Transverse colon (tissue), 4 donors: ENCODE measurements around the gene CHCHD6. TPM values are rescaled to one million over a fixed set of nuclear protein-coding genes. Genes with fewer than 3 reads are reported as not detected.

Source experiments
- DNase-seq: peaks from one replicate; pipeline ENCODE4 v3.0.0-alpha.2; 2019
- H3K27ac ChIP-seq, 4 donors: fragments of 200-600 bp; sonication (generic); 2 replicates each; pipeline ENCODE4 v1.5.1; 2016 to 2018; ENCODE audit warnings: inconsistent platforms in 4 of 4
- H3K27me3 ChIP-seq: fragments of 200-600 bp; sonication (generic); 2 replicates; pipeline ENCODE4 v1.5.1; 2017; ENCODE audit warnings: inconsistent platforms
- H3K36me3 ChIP-seq, 4 donors: fragments of 200-600 bp; sonication (generic); 2 replicates each; pipeline ENCODE4 v1.5.1; 2017 to 2019; ENCODE audit warnings: inconsistent platforms in 4 of 4
- H3K4me1 ChIP-seq, 4 donors: fragments of 200-600 bp; sonication (generic); 2 replicates each; pipeline ENCODE4 v1.5.1; 2017 to 2020; ENCODE audit warnings: inconsistent platforms in 4 of 4
- H3K4me3 ChIP-seq, 4 donors: fragments of 200-600 bp; sonication (generic); 1 replicate in 1 of 4; 2 replicates in 3 of 4; pipeline versions ENCODE4 v1.5.1 to v1.6.1; 2017 to 2019; ENCODE audit warnings: inconsistent platforms in 4 of 4
- H3K9me3 ChIP-seq, 2 donors: fragments of 200-600 bp; sonication (generic); 2 replicates each; pipeline ENCODE4 v1.5.1; 2017 to 2019; ENCODE audit warnings: inconsistent platforms in 2 of 2
- CTCF ChIP-seq, 5 experiments: fragments of 200-600 bp in 3 of 5; fragments of 450-650 bp in 2 of 5; sonication (generic) in 3 of 5; IDR thresholded peaks; 1 replicate in 2 of 5; 2 replicates in 3 of 5; pipeline ENCODE4 v1.5.1; 2016 to 2017; ENCODE audit warnings: antibody characterized with exemption in 5 of 5, inconsistent platforms in 3 of 5, mild to moderate bottlenecking in 2 of 5, moderate library complexity in 1 of 5
- EP300 ChIP-seq: sonication (generic); formaldehyde crosslinking; IDR thresholded peaks from one replicate; pipeline ENCODE4 v1.6.1; 2017; ENCODE audit warnings: antibody characterized with exemption, low read depth
- POLR2A ChIP-seq: fragments of 450-650 bp; IDR thresholded peaks from one replicate; pipeline ENCODE4 v1.6.1; 2016; ENCODE audit warnings: antibody characterized with exemption, mild to moderate bottlenecking, moderate library complexity
- POLR2AphosphoS5 ChIP-seq, 3 donors: sonication (generic); formaldehyde crosslinking; IDR thresholded peaks; one replicate each; pipeline ENCODE4 v1.6.1; 2016; ENCODE audit warnings: antibody characterized with exemption in 3 of 3
- WGBS, 2 donors: methylation state at CpG; one replicate each; pipeline ENCODE4 v1.1.5; 2018; ENCODE audit warnings: low coverage in 1 of 2; 5-methylcytosine and 5-hydroxymethylcytosine counted together
- in situ Hi-C, 4 donors: fragments of 200-750 bp; cut with MboI; loops; one replicate each; pipeline versions ENCODE4 v1.15.0 to v1.15.1; 2017; ENCODE audit warnings: low sequenced_read_pairs in 3 of 4, low pct_ligation_motif_present in 1 of 4, low pct_unique_long_range_greater_than_20kb in 1 of 4
- intact Hi-C: fragments of 100-400 bp; cut with DNase I; formaldehyde crosslinking; loops from one replicate; pipeline ENCODE4 v1.15.1; 2023; ENCODE audit warnings: low total_unique reads
- total RNA-seq, 4 donors: library from RNA; depleted of rRNA; stranded (reverse); fragments of >200 nt; gene quantifications; one replicate each; pipeline ENCODE4 v1.1.0, GENCODE V29; 2016

Gene CHCHD6
- total RNA-seq, 4 donors from 2014 or later, result 4.6 to 12.1 (median 5.3) TPM

GRCh38 chr3:126773167-126773566 lies 69.1 kb downstream of the CHCHD6 start:
- intact Hi-C loops, result no loop called here
- H3K9me3 ChIP-seq, result no peaks in the 10 kb centered on the region
- no peak overlapping the region for H3K27ac ChIP-seq
- no peak for DNase-seq
- H3K4me1 ChIP-seq, result no peaks in the 10 kb centered on the region
- 91% methylated on average over 5 of the region's 5 CpGs; no CpG with 5 or more reads in 1 of the 2 donors for WGBS, 2 donors
- in situ Hi-C loops, result no loop called here
- no peak for TF ChIP-seq POLR2A
- TF ChIP-seq EP300, result no peak
- no peak for TF ChIP-seq POLR2AphosphoS5 (IDR thresholded peaks at IDR 0.05)
- no peak for TF ChIP-seq CTCF (IDR thresholded peaks at IDR 0.05)
- no peaks in the 10 kb centered on the region for H3K27me3 ChIP-seq
- no peak overlapping the region for H3K4me3 ChIP-seq
- H3K36me3 ChIP-seq, result no peaks in the 10 kb centered on the region

GRCh38 chr3:126773783-126774182 lies 69.7 kb downstream of the CHCHD6 start:
- intact Hi-C loops, result no loop called here
- in situ Hi-C loops, result no loop called here
- no peak for DNase-seq
- Histone ChIP-seq H3K27me3 (no peaks in the 10 kb centered on the region), H3K4me3 (no peak overlapping the region), H3K36me3 (no peaks in the 10 kb centered on the region), H3K27ac (no peak overlapping the region), H3K9me3 (no peaks in the 10 kb centered on the region), H3K4me1 (no peaks in the 10 kb centered on the region)
- 83% methylated on average over 1 of the region's 1 CpG; no CpG with 5 or more reads in 1 of the 2 donors for WGBS, 2 donors
- no peak for TF ChIP-seq CTCF (IDR thresholded peaks at IDR 0.05)
- TF ChIP-seq POLR2A, result no peak
- TF ChIP-seq POLR2AphosphoS5 (IDR thresholded peaks at IDR 0.05), result no peak
- no peak for TF ChIP-seq EP300

- in situ Hi-C loops (no loop called here), intact Hi-C loops (no loop called here)
- peaks cover 0 to 11% (median 6%) of the 10 kb centered on the region in 4 donors for H3K4me1 ChIP-seq
- no peak overlapping the region for H3K27ac ChIP-seq
- H3K9me3 ChIP-seq, result no peaks in the 10 kb centered on the region
- TF ChIP-seq POLR2A (no peak), EP300 (no peak), CTCF (IDR thresholded peaks at IDR 0.05) (no peak), POLR2AphosphoS5 (IDR thresholded peaks at IDR 0.05) (no peak)
- 85 to 90% methylated on average over 3 of the region's 3 CpGs for WGBS, 2 donors
- H3K27me3 ChIP-seq, result no peaks in the 10 kb centered on the region
- no peak overlapping the region for H3K4me3 ChIP-seq
- H3K36me3 ChIP-seq, result no peaks in the 10 kb centered on the region
- no peak for DNase-seq
Observed at GRCh38 chr3:126777366-126777765, 73.3 kb downstream of the CHCHD6 start.

GRCh38 chr3:126780666-126781065 lies 76.6 kb downstream of the CHCHD6 start:
- no peak for DNase-seq
- in situ Hi-C loops (no loop called here), intact Hi-C loops (no loop called here)
- H3K4me3 ChIP-seq, result no peak overlapping the region
- no peaks in the 10 kb centered on the region for H3K9me3 ChIP-seq
- H3K4me1 ChIP-seq, result peaks cover 2 to 13% (median 9%) of the 10 kb centered on the region in 4 donors
- no peak overlapping the region for H3K27ac ChIP-seq
- TF ChIP-seq CTCF (IDR thresholded peaks at IDR 0.05) (no peak), POLR2A (no peak), POLR2AphosphoS5 (IDR thresholded peaks at IDR 0.05) (no peak), EP300 (no peak)
- 100% methylated on average over 1 of the region's 1 CpG; no CpG with 5 or more reads in 1 of the 2 donors for WGBS, 2 donors
- H3K36me3 ChIP-seq, result no peaks in the 10 kb centered on the region
- H3K27me3 ChIP-seq, result no peaks in the 10 kb centered on the region
